K562 (cell line): Measurements from ENCODE around the gene CHMP2A. TPM values are rescaled to one million over a fixed set of nuclear protein-coding genes. Genes with fewer than 3 reads are reported as not detected.
A peak's percentile ranks its signal among the peaks of the same experiment; 100 is the strongest.

Experiments used
- ARID2 ChIP-seq: fragments of 450-650 bp; IDR thresholded peaks from 2 replicates; pipeline ENCODE4 v1.6.1; 2017; ENCODE audit warnings: antibody characterized with exemption, mild to moderate bottlenecking
- ESRRA ChIP-seq: fragments of 450-650 bp; IDR thresholded peaks from 2 replicates; pipeline ENCODE4 v1.6.1; 2014; ENCODE audit warnings: low read depth, mild to moderate bottlenecking, moderate library complexity, borderline replicate concordance
- GATAD2B ChIP-seq: fragments of 450-650 bp; IDR thresholded peaks from 2 replicates; pipeline ENCODE4 v1.6.1; 2017; ENCODE audit warnings: mild to moderate bottlenecking, borderline replicate concordance
- MECOM ChIP-seq: fragments of 250-450 bp; sonication (Bioruptor Pico); IDR thresholded peaks from 2 replicates; pipeline ENCODE4 v1.8.0; 2022; ENCODE audit warnings: inconsistent platforms
- NFE2L1 ChIP-seq: fragments of 450-650 bp; IDR thresholded peaks from 2 replicates; pipeline ENCODE4 v1.6.1; 2016; ENCODE audit warnings: missing genetic modification characterization, low read depth, mild to moderate bottlenecking, missing compliant biosample characterization, moderate library complexity, borderline replicate concordance
- POLR3G ChIP-seq: IDR thresholded peaks from 2 replicates; pipeline ENCODE4 v1.6.1; 2011; ENCODE audit not compliant: insufficient read length, insufficient replicate concordance; ENCODE audit errors: extremely low read depth
- PTRF ChIP-seq: fragments of 450-650 bp; IDR thresholded peaks from 2 replicates; pipeline ENCODE4 v1.6.1; 2016; ENCODE audit warnings: mild to moderate bottlenecking, missing genetic modification characterization, missing compliant biosample characterization
- SAFB2 ChIP-seq: fragments of 200-400 bp; formaldehyde crosslinking; IDR thresholded peaks from 2 replicates; pipeline ENCODE4 v1.6.1; 2018; ENCODE audit warnings: borderline replicate concordance, low read length, low read depth, moderate library complexity; ENCODE audit not compliant: severe bottlenecking
- SMAD3 ChIP-seq: fragments of 450-650 bp; formaldehyde crosslinking; conservative IDR thresholded peaks from 2 replicates; pipeline ENCODE4 v1.4.0; 2020; ENCODE audit warnings: mild to moderate bottlenecking
- TCFL5 ChIP-seq: fragments of 250-450 bp; sonication (Bioruptor Pico); conservative IDR thresholded peaks from 2 replicates; pipeline ENCODE4 v1.6.1; 2021; ENCODE audit warnings: mild to moderate bottlenecking, moderate library complexity, matching md5 sums
- XRCC5 ChIP-seq: fragments of 200-400 bp; formaldehyde crosslinking; IDR thresholded peaks from 2 replicates; pipeline ENCODE4 v1.6.1; 2017; ENCODE audit warnings: low read depth, mild to moderate bottlenecking, low read length
- ZBTB8A ChIP-seq: fragments of 450-650 bp; IDR thresholded peaks from 2 replicates; pipeline ENCODE4 v1.6.1; 2018; ENCODE audit warnings: mild to moderate bottlenecking, moderate library complexity; ENCODE audit not compliant: partially characterized antibody
- ZFP1 ChIP-seq: fragments of 450-650 bp; formaldehyde crosslinking; IDR thresholded peaks from 2 replicates; pipeline ENCODE4 v1.4.0; 2020; ENCODE audit warnings: mild to moderate bottlenecking, mixed read lengths
- ZFX ChIP-seq: sonication (generic); formaldehyde crosslinking; IDR thresholded peaks from 2 replicates; pipeline ENCODE4 v1.8.0; 2022; ENCODE audit warnings: mild to moderate bottlenecking, missing genetic modification reagents, moderate library complexity
- ZNF217 ChIP-seq: sonication (generic); formaldehyde crosslinking; IDR thresholded peaks from 2 replicates; pipeline ENCODE4 v1.8.0; 2022; ENCODE audit warnings: mild to moderate bottlenecking, missing genetic modification reagents
- ZNF224 ChIP-seq: sonication (generic); formaldehyde crosslinking; IDR thresholded peaks from 2 replicates; pipeline ENCODE4 v1.8.0; 2022; ENCODE audit warnings: mild to moderate bottlenecking, missing genetic modification reagents
- ZNF24 ChIP-seq: fragments of 450-650 bp; IDR thresholded peaks from 2 replicates; pipeline ENCODE4 v1.6.1; 2016
- ZNF699 ChIP-seq: fragments of 250-450 bp; sonication (Bioruptor Pico); IDR thresholded peaks from 2 replicates; pipeline ENCODE4 v1.8.0; 2021; ENCODE audit warnings: mild to moderate bottlenecking, moderate library complexity; ENCODE audit not compliant: insufficient replicate concordance
- ZNF766 ChIP-seq: fragments of 200-800 bp; sonication (Bioruptor generic); conservative IDR thresholded peaks from 2 replicates; pipeline ENCODE4 v1.6.1; 2016; ENCODE audit warnings: missing genetic modification characterization, missing compliant biosample characterization
- ZSCAN32 ChIP-seq: fragments of 450-650 bp; formaldehyde crosslinking; IDR thresholded peaks from 2 replicates; pipeline ENCODE4 v1.4.0; 2020; ENCODE audit warnings: mild to moderate bottlenecking, moderate library complexity
- polyA plus RNA-seq, 8 experiments: library from polyadenylated mRNA; depleted of rRNA in 4 of 8; stranded (reverse) in 5 of 8; unstranded in 3 of 8; fragments of >200 nt; fragmentation: Nextera tagmentation in 2 of 8; fragmentation: Illumina TruSeq in 1 of 8; extraction: Ambion mirVana in 2 of 8; extraction: Trizol in 1 of 8; gene quantifications; 2 replicates each; pipeline versions ENCODE4 v1.2.1 to v1.2.3, GENCODE V29; 2011 to 2014; ENCODE audit warnings: inconsistent platforms in 1 of 8, missing spikeins in 1 of 8
- total RNA-seq, 7 experiments: library from RNA; depleted of rRNA in 6 of 7; stranded (reverse); fragments of >200 nt in 6 of 7; fragmentation: Illumina TruSeq in 2 of 7; extraction: Trizol in 2 of 7; gene quantifications; 2 replicates each; pipeline versions ENCODE4 v1.2.1 to v1.2.3, GENCODE V29; 2011 to 2021; ENCODE audit warnings: low replicate concordance in 1 of 7
- TF ChIP-seq, protein P1 (sequence below): fragments of 450-650 bp; IDR thresholded peaks from 2 replicates; pipeline ENCODE4 v1.6.1; 2017; ENCODE audit warnings: antibody characterized with exemption, mild to moderate bottlenecking
- TF ChIP-seq, protein P2 (sequence below): IDR thresholded peaks from 2 replicates; pipeline ENCODE4 v1.6.1; 2014; ENCODE audit warnings: antibody characterized with exemption

CHMP2A gene
- total and polyA plus RNA-seq, 9 of the 15 experiments (the other 6 are each of a cell fraction or from before 2014, with no cell fraction given) = 57.6 to 159 (median 87.2) TPM

DNA sequence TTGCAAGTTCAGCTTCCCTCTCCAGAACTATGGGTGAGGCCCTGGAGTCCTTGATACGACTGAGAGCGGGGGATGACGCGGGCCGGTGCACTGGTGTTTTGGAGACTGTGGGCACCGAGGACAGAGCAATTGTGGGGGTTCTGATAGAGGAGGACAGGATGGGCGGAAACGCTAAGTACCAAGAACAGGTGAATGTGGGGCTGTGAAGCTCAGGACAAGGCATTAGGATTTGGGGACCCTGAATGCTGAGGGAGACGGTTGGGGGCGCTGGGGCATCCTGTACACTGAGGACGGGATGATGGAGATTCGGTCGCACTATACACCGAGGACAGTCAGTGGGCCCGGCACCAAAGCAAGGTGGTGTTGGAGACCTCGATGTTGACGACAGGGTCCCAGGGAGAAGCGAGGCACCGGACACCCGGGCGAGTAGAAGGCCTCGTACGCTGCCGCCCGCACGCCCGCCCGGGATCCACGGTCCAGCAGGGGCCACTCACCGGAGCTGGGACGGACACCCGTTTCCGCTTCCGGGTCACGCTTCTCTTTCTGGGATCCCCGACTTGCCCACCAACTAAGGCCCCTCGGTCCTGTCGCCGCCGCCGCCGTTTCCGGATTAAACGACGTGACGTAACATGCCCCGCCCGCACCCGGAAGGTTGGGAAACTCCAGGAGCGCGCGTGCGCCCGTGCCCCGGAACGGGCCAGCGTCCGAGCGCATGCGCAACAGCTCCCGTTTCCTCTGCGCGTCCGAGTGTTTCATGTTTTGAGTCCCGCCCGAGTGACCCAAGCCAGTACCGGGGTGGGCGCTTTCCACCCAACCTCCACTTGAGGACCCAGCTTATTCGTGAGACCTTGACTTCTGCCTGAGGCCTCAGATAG lies at the start of gene CHMP2A (continued):
- TF ChIP-seq NFE2L1 (no peak), ZFX (CRISPR knock-in tag) (peak; percentile 87), SAFB2 (no peak), POLR3G (no peak), GATAD2B (no peak), MECOM (CRISPR knock-in tag) (no peak), ZSCAN32 (CRISPR knock-in tag) (0 out of 2 replicates have a peak, but pooled peaks have one; percentile 62), TCFL5 (no peak), ZNF217 (CRISPR knock-in tag) (no peak), ZNF24 (no peak), ESRRA (peak; percentile 70), ZNF699 (CRISPR knock-in tag) (no peak), ARID2 (no peak), ZNF766 (CRISPR knock-in tag) (no peak), ZFP1 (no peak), ZNF224 (0 out of 2 replicates have a peak, but pooled peaks have one; percentile 54), SMAD3 (peak; percentile 41; the same call in 1 of the 2 replicates), ZBTB8A (no peak), PTRF (tag) (no peak), XRCC5 (no peak)
- TF ChIP-seq, protein P1, sequence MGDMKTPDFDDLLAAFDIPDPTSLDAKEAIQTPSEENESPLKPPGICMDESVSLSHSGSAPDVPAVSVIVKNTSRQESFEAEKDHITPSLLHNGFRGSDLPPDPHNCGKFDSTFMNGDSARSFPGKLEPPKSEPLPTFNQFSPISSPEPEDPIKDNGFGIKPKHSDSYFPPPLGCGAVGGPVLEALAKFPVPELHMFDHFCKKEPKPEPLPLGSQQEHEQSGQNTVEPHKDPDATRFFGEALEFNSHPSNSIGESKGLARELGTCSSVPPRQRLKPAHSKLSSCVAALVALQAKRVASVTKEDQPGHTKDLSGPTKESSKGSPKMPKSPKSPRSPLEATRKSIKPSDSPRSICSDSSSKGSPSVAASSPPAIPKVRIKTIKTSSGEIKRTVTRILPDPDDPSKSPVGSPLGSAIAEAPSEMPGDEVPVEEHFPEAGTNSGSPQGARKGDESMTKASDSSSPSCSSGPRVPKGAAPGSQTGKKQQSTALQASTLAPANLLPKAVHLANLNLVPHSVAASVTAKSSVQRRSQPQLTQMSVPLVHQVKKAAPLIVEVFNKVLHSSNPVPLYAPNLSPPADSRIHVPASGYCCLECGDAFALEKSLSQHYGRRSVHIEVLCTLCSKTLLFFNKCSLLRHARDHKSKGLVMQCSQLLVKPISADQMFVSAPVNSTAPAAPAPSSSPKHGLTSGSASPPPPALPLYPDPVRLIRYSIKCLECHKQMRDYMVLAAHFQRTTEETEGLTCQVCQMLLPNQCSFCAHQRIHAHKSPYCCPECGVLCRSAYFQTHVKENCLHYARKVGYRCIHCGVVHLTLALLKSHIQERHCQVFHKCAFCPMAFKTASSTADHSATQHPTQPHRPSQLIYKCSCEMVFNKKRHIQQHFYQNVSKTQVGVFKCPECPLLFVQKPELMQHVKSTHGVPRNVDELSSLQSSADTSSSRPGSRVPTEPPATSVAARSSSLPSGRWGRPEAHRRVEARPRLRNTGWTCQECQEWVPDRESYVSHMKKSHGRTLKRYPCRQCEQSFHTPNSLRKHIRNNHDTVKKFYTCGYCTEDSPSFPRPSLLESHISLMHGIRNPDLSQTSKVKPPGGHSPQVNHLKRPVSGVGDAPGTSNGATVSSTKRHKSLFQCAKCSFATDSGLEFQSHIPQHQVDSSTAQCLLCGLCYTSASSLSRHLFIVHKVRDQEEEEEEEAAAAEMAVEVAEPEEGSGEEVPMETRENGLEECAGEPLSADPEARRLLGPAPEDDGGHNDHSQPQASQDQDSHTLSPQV = peak; percentile 62
- TF ChIP-seq, protein P2, sequence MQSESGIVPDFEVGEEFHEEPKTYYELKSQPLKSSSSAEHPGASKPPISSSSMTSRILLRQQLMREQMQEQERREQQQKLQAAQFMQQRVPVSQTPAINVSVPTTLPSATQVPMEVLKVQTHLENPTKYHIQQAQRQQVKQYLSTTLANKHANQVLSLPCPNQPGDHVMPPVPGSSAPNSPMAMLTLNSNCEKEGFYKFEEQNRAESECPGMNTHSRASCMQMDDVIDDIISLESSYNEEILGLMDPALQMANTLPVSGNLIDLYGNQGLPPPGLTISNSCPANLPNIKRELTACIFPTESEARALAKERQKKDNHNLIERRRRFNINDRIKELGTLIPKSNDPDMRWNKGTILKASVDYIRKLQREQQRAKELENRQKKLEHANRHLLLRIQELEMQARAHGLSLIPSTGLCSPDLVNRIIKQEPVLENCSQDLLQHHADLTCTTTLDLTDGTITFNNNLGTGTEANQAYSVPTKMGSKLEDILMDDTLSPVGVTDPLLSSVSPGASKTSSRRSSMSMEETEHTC = no peak
